Measurements from ENCODE around the gene WDR88. TPM values are rescaled to one million over a fixed set of nuclear protein-coding genes. Genes with fewer than 3 reads are reported as not detected.

WDR88 gene
- total and polyA plus RNA-seq, 2 of the 8 experiments (the other 6 are each of a cell fraction or from before 2014, with no cell fraction given), result not detected

- H3K79me1 ChIP-seq (ENCODE audit: low read depth, low read length), result no peaks in the 10 kb centered on the region
- H3K4me3 ChIP-seq (ENCODE audit: extremely low read depth in 1 of 4, insufficient read depth in 2 of 4, low read depth in 3 of 4, low read length in 4 of 4), result no peak overlapping the region
- H3K9me3 ChIP-seq (ENCODE audit: insufficient read depth in 2 of 2, low read depth in 1 of 2, low read length in 1 of 2), result peaks cover 0 to 5% of the 10 kb centered on the region in 2 experiments; a peak in 1 of 4 replicates
- H3K4me1 ChIP-seq (replicated peaks in 1 of 4; ENCODE audit: control insufficient read depth in 3 of 4, insufficient read depth in 4 of 4, low read length in 3 of 4), result no peaks in the 10 kb centered on the region
- H3K4me2 ChIP-seq (ENCODE audit: insufficient read depth in 1 of 2, low read depth in 2 of 2, low read length in 2 of 2), result no peak overlapping the region
- no peak overlapping the region for H2BK5ac ChIP-seq (ENCODE audit: low read depth, low read length)
- H3K9ac ChIP-seq (replicated peaks in 1 of 4; ENCODE audit: extremely low read depth in 1 of 4, low read depth in 3 of 4, low read length in 3 of 4), result no peak overlapping the region
- H2AFZ ChIP-seq (ENCODE audit: low read length), result no peak overlapping the region
- H2BK120ac ChIP-seq (replicated peaks; ENCODE audit: low read depth, low read length), result no peak overlapping the region
- H3K27me3 ChIP-seq (replicated peaks in 1 of 4; ENCODE audit: control insufficient read depth in 3 of 4, extremely low read depth in 1 of 4, insufficient read depth in 3 of 4, low read length in 3 of 4), result no peaks in the 10 kb centered on the region
- H4K5ac ChIP-seq (ENCODE audit: insufficient read length, low read depth, low read length), result no peak overlapping the region
- no peak overlapping the region for H2BK12ac ChIP-seq (ENCODE audit: low read depth, low read length)
- no peak overlapping the region for H3K27ac ChIP-seq (ENCODE audit: low read depth, low read length)
- no peak overlapping the region for H3K18ac ChIP-seq (ENCODE audit: extremely low read depth, low read length)
- no peak overlapping the region for H3K14ac ChIP-seq (ENCODE audit: insufficient read length)
- H4K20me1 ChIP-seq (replicated peaks in 1 of 2; ENCODE audit: control insufficient read depth in 1 of 2, insufficient read depth in 2 of 2, low read length in 2 of 2), result no peaks in the 10 kb centered on the region
- no peak overlapping the region for H3K56ac ChIP-seq (replicated peaks; ENCODE audit: insufficient read length, low read depth, low read length)
- no peak overlapping the region for H3K4ac ChIP-seq (replicated peaks; ENCODE audit: insufficient read length, low read depth, low read length)
- no peak overlapping the region; the same call in 1 of the 2 replicates for H4K8ac ChIP-seq (ENCODE audit: extremely low read depth, insufficient read depth, low read length)
- 93% methylated on average over 4 of the region's 4 CpGs; no CpG with 5 or more reads in 1 of the 2 experiments for WGBS, 2 experiments (ENCODE audit: extremely low coverage in 1 of 2, insufficient coverage in 1 of 2, insufficient read length in 1 of 2, insufficient replicate concordance in 2 of 2, low coverage in 1 of 2, low lambda C conversion rate in 2 of 2, missing lambda C conversion rate in 1 of 2)
- no peak overlapping the region for H4K91ac ChIP-seq (replicated peaks; ENCODE audit: insufficient read length, low read length)
- no peaks in the 10 kb centered on the region for H3K36me3 ChIP-seq (ENCODE audit: control insufficient read depth in 2 of 4, insufficient read depth in 4 of 4, low read length in 3 of 4)
- FAIRE-seq, result no peak
- no peaks in the 10 kb centered on the region for H3K79me2 ChIP-seq (ENCODE audit: control insufficient read depth in 1 of 2, insufficient read depth in 2 of 2, low read length in 2 of 2)
- H2BK20ac ChIP-seq (ENCODE audit: low read length), result no peak overlapping the region
- 0 out of 2 replicates have a peak, but pooled peaks cover 2% of the 10 kb centered on the region for H3K23me2 ChIP-seq (ENCODE audit: low read depth, low read length)
- CTCF ChIA-PET (ENCODE audit: partially characterized antibody), result interaction anchor here (0.6 to 1.8 kb wide), 4 partner anchors 15 to 25 kb away, joined by 3 to 7 read pairs (median 4); no protein-coding TSS in a partner anchor
- no peak overlapping the region for H2AK5ac ChIP-seq (ENCODE audit: low read depth, low read length)
- no peak for DNase-seq (ENCODE audit: low read depth in 1 of 2, low spot score in 2 of 2)
- no peak overlapping the region for H3K23ac ChIP-seq (ENCODE audit: insufficient read length)
- H2BK15ac ChIP-seq (ENCODE audit: low read length), result no peak overlapping the region
- POLR2A ChIA-PET (ENCODE audit: partially characterized antibody), result interaction anchor here (3.5 kb wide), 1 partner anchor 18 kb away, joined by 15 read pairs; no protein-coding TSS in a partner anchor
- TF ChIP-seq RFX5 (IDR thresholded peaks at IDR 0.05; ENCODE audit: borderline replicate concordance, low read depth, low read length) (no peak), SUZ12 (IDR thresholded peaks at IDR 0.05; ENCODE audit: low read length) (no peak), CEBPB (IDR thresholded peaks at IDR 0.05; ENCODE audit: low read depth, low read length) (no peak), KDM5A (IDR thresholded peaks at IDR 0.05; ENCODE audit: low read length) (no peak), CHD1 (IDR thresholded peaks at IDR 0.05; ENCODE audit: low read depth, low read length) (no peak), SRF (IDR thresholded peaks at IDR 0.05; ENCODE audit: low read depth, low read length) (no peak), MAX (IDR thresholded peaks at IDR 0.05) (no peak), SIX5 (IDR thresholded peaks at IDR 0.05; ENCODE audit: low read depth, low read length) (no peak), SAP30 (IDR thresholded peaks at IDR 0.05; ENCODE audit: insufficient read depth, insufficient replicate concordance, low read length) (no peak), ASH2L (IDR thresholded peaks at IDR 0.05; ENCODE audit: low read length) (no peak), CTBP2 (IDR thresholded peaks at IDR 0.05; ENCODE audit: borderline replicate concordance, insufficient read depth, insufficient read length, low read length) (no peak), RNF2 (IDR thresholded peaks at IDR 0.05; ENCODE audit: borderline replicate concordance, low read depth, low read length, missing control alignments, poor library complexity, severe bottlenecking) (no peak), KDM1A (IDR thresholded peaks at IDR 0.05; ENCODE audit: borderline replicate concordance, low read length) (no peak), SP4 (IDR thresholded peaks at IDR 0.05; ENCODE audit: low read length) (no peak)
Observed at GRCh38 chr19:33159149-33159548, 27.2 kb downstream of the WDR88 start.

Measured in H1 (cell line).